Measurements from ENCODE around the gene MAFG.

DNA sequence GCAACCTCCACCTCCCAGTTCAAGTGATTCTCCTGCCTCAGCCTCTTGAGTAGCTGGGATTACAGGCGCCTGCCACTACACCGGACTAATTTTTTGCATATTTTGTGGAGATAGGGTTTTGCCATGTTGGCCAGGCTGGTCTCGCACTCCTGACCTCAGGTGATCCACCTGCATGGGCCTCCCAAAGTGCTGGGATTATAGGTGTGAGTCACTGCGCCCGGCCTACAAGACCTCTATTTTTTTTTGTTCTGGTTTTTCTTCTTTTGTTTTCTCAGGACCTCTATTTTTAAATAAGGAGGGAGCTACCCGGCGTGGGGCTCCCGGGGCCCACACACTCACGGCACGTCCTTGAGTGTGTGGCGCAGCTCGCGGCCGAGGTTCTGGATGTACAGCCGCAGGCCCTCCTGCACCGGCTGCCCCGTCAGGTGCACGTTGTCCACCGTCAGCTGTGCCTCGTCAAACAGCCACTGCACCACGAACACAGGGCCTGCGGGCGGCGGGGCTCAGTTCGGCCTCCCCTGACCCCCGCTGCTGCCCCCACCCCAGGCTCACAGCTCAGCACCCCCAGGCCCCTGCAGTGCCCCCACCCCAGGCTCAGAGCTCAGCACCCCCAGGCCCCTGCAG, 27.6 kb upstream of the MAFG start:
- TF ChIP-seq, protein P1, sequence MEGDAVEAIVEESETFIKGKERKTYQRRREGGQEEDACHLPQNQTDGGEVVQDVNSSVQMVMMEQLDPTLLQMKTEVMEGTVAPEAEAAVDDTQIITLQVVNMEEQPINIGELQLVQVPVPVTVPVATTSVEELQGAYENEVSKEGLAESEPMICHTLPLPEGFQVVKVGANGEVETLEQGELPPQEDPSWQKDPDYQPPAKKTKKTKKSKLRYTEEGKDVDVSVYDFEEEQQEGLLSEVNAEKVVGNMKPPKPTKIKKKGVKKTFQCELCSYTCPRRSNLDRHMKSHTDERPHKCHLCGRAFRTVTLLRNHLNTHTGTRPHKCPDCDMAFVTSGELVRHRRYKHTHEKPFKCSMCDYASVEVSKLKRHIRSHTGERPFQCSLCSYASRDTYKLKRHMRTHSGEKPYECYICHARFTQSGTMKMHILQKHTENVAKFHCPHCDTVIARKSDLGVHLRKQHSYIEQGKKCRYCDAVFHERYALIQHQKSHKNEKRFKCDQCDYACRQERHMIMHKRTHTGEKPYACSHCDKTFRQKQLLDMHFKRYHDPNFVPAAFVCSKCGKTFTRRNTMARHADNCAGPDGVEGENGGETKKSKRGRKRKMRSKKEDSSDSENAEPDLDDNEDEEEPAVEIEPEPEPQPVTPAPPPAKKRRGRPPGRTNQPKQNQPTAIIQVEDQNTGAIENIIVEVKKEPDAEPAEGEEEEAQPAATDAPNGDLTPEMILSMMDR (IDR thresholded peaks at IDR 0.05): no peak
- TF ChIP-seq POLR2A (IDR thresholded peaks at IDR 0.05): no peak

Measured in Peyer's patch (tissue), 4 donors.